GM12878 (cell line): ENCODE data around the gene ALKBH1. TPM values are rescaled to one million over a fixed set of nuclear protein-coding genes. Genes with fewer than 3 reads are reported as not detected.

ENCODE experiments used
- ATAC-seq: fragments of 200-7000 bp; cut with Tn5 transposase; 3 replicates; pipeline ENCODE4 v1.9.1; 2020; ENCODE audit warnings: mild to moderate bottlenecking, moderate library complexity
- BruUV-seq: library from RNA; stranded (reverse); fragments of 400-500 nt; replicated peaks from 2 replicates; lab custom pipeline; 2021; lab: Mats Ljungman, UMichigan
- CTCF ChIA-PET: fragments of 300-600 bp; sonication (Branson Sonifier 250); formaldehyde crosslinking; extraction: SDS; loops from one replicate; lab custom pipeline; 2021; ENCODE audit warnings: inconsistent platforms; lab: Yijun Ruan, JAX
- POLR2A ChIA-PET: fragments of 350-600 bp; formaldehyde crosslinking; extraction: SDS; loops from one replicate; lab custom pipeline; 2021; ENCODE audit warnings: inconsistent platforms; lab: Charles Lee
- RAD21 ChIA-PET: fragments of 300-600 bp; sonication (Branson Sonifier 250); formaldehyde crosslinking; loops from one replicate; lab custom pipeline; 2023; ENCODE audit warnings: antibody characterized with exemption; ENCODE audit not compliant: unreplicated experiment; lab: Charles Lee
- SMC1A ChIA-PET: fragments of 300-600 bp; sonication (Branson Sonifier 250); formaldehyde crosslinking; loops from one replicate; lab custom pipeline; 2023; ENCODE audit not compliant: unreplicated experiment, uncharacterized antibody; lab: Charles Lee
- DNase-seq: peaks from one replicate; pipeline ENCODE4 v3.0.0-alpha.2; 2011; ENCODE audit warnings: low read depth, low spot score
- FAIRE-seq: peaks from 3 replicates; lab custom pipeline; 2011; peaks lifted over from hg19 to GRCh38; lab: Jason Lieb, UNC
- H2AFZ ChIP-seq: 2 replicates; pipeline ENCODE4 v1.6.0; 2011; ENCODE audit warnings: low read depth, low read length, control low read depth; ENCODE audit not compliant: control insufficient read depth
- H3K27ac ChIP-seq: 2 replicates; pipeline ENCODE4 v1.5.1; 2011; ENCODE audit warnings: control low read depth; ENCODE audit not compliant: control insufficient read depth, insufficient read depth
- H3K27me3 ChIP-seq, 2 experiments: replicated peaks in 1 of 2; 2 replicates each; pipeline versions ENCODE4 v1.6.0 to v1.6.1; 2011; ENCODE audit warnings: low read length in 1 of 2; ENCODE audit not compliant: control insufficient read depth in 2 of 2, insufficient read depth in 2 of 2
- H3K36me3 ChIP-seq, 2 experiments: 2 replicates each; pipeline ENCODE4 v1.5.1; 2011; ENCODE audit warnings: low read length in 1 of 2; ENCODE audit not compliant: control insufficient read depth in 2 of 2, insufficient read depth in 2 of 2
- H3K4me1 ChIP-seq: 2 replicates; pipeline ENCODE4 v1.6.1; 2011; ENCODE audit warnings: mild to moderate bottlenecking, low read length, moderate library complexity, mixed read lengths; ENCODE audit not compliant: control insufficient read depth, insufficient read depth
- H3K4me2 ChIP-seq: 2 replicates; pipeline ENCODE4 v1.6.0; 2011; ENCODE audit warnings: control low read depth; ENCODE audit not compliant: control insufficient read depth, insufficient read depth
- H3K4me3 ChIP-seq: fragments of 200-600 bp; sonication (generic); 2 replicates; pipeline ENCODE4 v1.5.1; 2016
- H3K79me2 ChIP-seq: 2 replicates; pipeline ENCODE4 v1.6.0; 2011; ENCODE audit warnings: low read length; ENCODE audit not compliant: control insufficient read depth, insufficient read depth
- H3K9ac ChIP-seq: 2 replicates; pipeline ENCODE4 v1.8.0; 2011; ENCODE audit warnings: low read length, control low read depth, mixed read lengths; ENCODE audit not compliant: control insufficient read depth, insufficient read depth
- H3K9me3 ChIP-seq: replicated peaks from 3 replicates; pipeline ENCODE4 v1.5.1; 2011; ENCODE audit warnings: mild to moderate bottlenecking, low read length; ENCODE audit not compliant: control insufficient read depth, insufficient read depth
- H4K20me1 ChIP-seq: 2 replicates; pipeline ENCODE4 v1.6.0; 2011; ENCODE audit not compliant: control insufficient read depth, insufficient read depth
- CBX5 ChIP-seq: sonication (generic); IDR thresholded peaks from 2 replicates; pipeline ENCODE4 v1.6.1; 2016; ENCODE audit warnings: low read depth, moderate library complexity, mild to moderate bottlenecking, inconsistent platforms
- CHD2 ChIP-seq: IDR thresholded peaks from 2 replicates; pipeline ENCODE4 v1.6.1; 2011; ENCODE audit warnings: low read depth, low read length, improper control_type of control experiment, borderline replicate concordance
- E2F4 ChIP-seq: IDR thresholded peaks from 2 replicates; pipeline ENCODE4 v1.6.1; 2012; ENCODE audit warnings: low read depth, low read length, improper control_type of control experiment
- EP300 ChIP-seq, 2 experiments: fragments of 150-350 bp in 1 of 2; IDR thresholded peaks; 2 replicates each; pipeline ENCODE4 v1.6.1; 2011 to 2012; ENCODE audit warnings: low read depth in 2 of 2, low read length in 2 of 2, borderline replicate concordance in 1 of 2, improper control_type of control experiment in 1 of 2, inconsistent platforms in 1 of 2; ENCODE audit not compliant: control insufficient read depth in 1 of 2
- IRF5 ChIP-seq: fragments of 450-650 bp; IDR thresholded peaks from 2 replicates; pipeline ENCODE4 v1.6.1; 2017; ENCODE audit warnings: borderline replicate concordance
- KDM1A ChIP-seq: fragments of 200-600 bp; sonication (generic); IDR thresholded peaks from 2 replicates; pipeline ENCODE4 v1.6.1; 2016; ENCODE audit warnings: borderline replicate concordance
- POLR2AphosphoS2 ChIP-seq: IDR thresholded peaks from 2 replicates; pipeline ENCODE4 v1.6.1; 2011; ENCODE audit warnings: low read depth, mild to moderate bottlenecking, low read length, improper control_type of control experiment, moderate library complexity
- RELA ChIP-seq: fragments of 450-650 bp; IDR thresholded peaks from 2 replicates; pipeline ENCODE4 v1.8.0; 2014; ENCODE audit warnings: borderline replicate concordance; ENCODE audit not compliant: partially characterized antibody
- RFX5 ChIP-seq: IDR thresholded peaks from 2 replicates; pipeline ENCODE4 v1.6.1; 2011; ENCODE audit warnings: low read depth, low read length, improper control_type of control experiment
- RUNX3 ChIP-seq: IDR thresholded peaks from 2 replicates; pipeline ENCODE4 v1.6.1; 2012; ENCODE audit warnings: low read length, inconsistent platforms
- SMAD5 ChIP-seq: IDR thresholded peaks from 2 replicates; pipeline ENCODE4 v1.6.1; 2016; ENCODE audit warnings: antibody characterized with exemption, low read depth
- SREBF2 ChIP-seq: IDR thresholded peaks from 2 replicates; pipeline ENCODE4 v1.6.1; 2012; ENCODE audit warnings: mild to moderate bottlenecking, low read length
- ZBTB11 ChIP-seq: fragments of 450-650 bp; formaldehyde crosslinking; IDR thresholded peaks from 2 replicates; pipeline ENCODE4 v1.5.0; 2022; ENCODE audit warnings: mild to moderate bottlenecking, missing genetic modification characterization
- ZNF687 ChIP-seq: fragments of 450-650 bp; IDR thresholded peaks from 2 replicates; pipeline ENCODE4 v1.6.1; 2017; ENCODE audit warnings: mild to moderate bottlenecking, moderate library complexity
- WGBS: methylation state at CpG from one replicate; pipeline ENCODE4 v1.1.6; 2016; ENCODE audit warnings: low lambda C conversion rate; ENCODE audit not compliant: insufficient replicate concordance, insufficient coverage; ENCODE audit errors: missing lambda C conversion rate; 5-methylcytosine and 5-hydroxymethylcytosine counted together
- in situ Hi-C: fragments of 300-500 bp; cut with MboI; formaldehyde crosslinking; loops from 9 replicates; pipeline ENCODE4 v1.14.3; 2018; ENCODE audit warnings: mixed read lengths
- intact Hi-C: fragments of 100-400 bp; cut with micrococcal nuclease; formaldehyde crosslinking; loops from one replicate; pipeline ENCODE4 v1.14.2; 2022; ENCODE audit not compliant: unreplicated experiment
- polyA plus RNA-seq, 11 experiments: library from polyadenylated mRNA; depleted of rRNA in 4 of 11; unstranded in 6 of 11; stranded (reverse) in 5 of 11; fragments of >200 nt; fragmentation: Nextera tagmentation in 4 of 11; fragmentation: Illumina TruSeq in 1 of 11; extraction: Ambion mirVana in 4 of 11; extraction: Trizol in 1 of 11; gene quantifications; 1 replicate in 1 of 11; 2 replicates in 10 of 11; pipeline versions ENCODE4 v1.2.1 to v1.2.3, GENCODE V29; 2011 to 2016; ENCODE audit warnings: inconsistent platforms in 2 of 11, missing spikeins in 2 of 11, low read depth in 1 of 11
- total RNA-seq, 4 experiments: library from RNA; depleted of rRNA in 3 of 4; stranded (reverse); fragments of >200 nt in 3 of 4; fragmentation: Illumina TruSeq in 1 of 4; extraction: Trizol in 1 of 4; gene quantifications; 2 replicates each; pipeline versions ENCODE4 v1.2.1 to v1.2.3, GENCODE V29; 2013 to 2021

The ALKBH1 gene
- total and polyA plus RNA-seq, 10 of the 15 experiments (the other 5 are each of a cell fraction or from before 2014, with no cell fraction given): 6.5 to 24.1 (median 17.0) TPM

- Histone ChIP-seq H2AFZ (no peak overlapping the region), H3K9me3 (no peaks in the 10 kb centered on the region; the same call in 2 of the 3 replicates), H3K79me2 (peaks cover 11% of the 10 kb centered on the region), H3K9ac (no peak overlapping the region), H3K36me3 (peaks cover 0 to 24% of the 10 kb centered on the region in 2 experiments; a peak in 2 of 4 replicates), H3K4me3 (no peak overlapping the region), H3K27me3 (no peaks in the 10 kb centered on the region), H4K20me1 (peaks cover 3% of the 10 kb centered on the region), H3K4me1 (no peaks in the 10 kb centered on the region), H3K27ac (no peak overlapping the region), H3K4me2 (no peak overlapping the region)
- ChIA-PET POLR2A (interaction anchor here (1.4 kb wide), 1 partner anchor 10 kb away, joined by 3 read pairs; no protein-coding TSS in a partner anchor), CTCF (interaction anchor here (0.7 to 2.5 kb wide), 4 partner anchors 9 to 144 kb away, joined by 3 to 9 read pairs (median 4); partner anchors contain the start of gene SNW1), SMC1A (interaction anchor here (0.7 to 1.3 kb wide), 8 partner anchors 9 to 293 kb away, joined by 3 to 5 read pairs (median 3); partner anchors contain the start of genes ALKBH1 and SLIRP), RAD21 (interaction anchor here (0.6 kb wide), 1 partner anchor 263 kb away, joined by 3 read pairs; no protein-coding TSS in a partner anchor)
- in situ Hi-C loops: no loop called here
- TF ChIP-seq POLR2AphosphoS2: no peak
- no peak for TF ChIP-seq RELA
- TF ChIP-seq KDM1A: no peak
- no peak for TF ChIP-seq CHD2
- no peak for TF ChIP-seq EP300 (IDR thresholded peaks at IDR 0.05; ENCODE audit: borderline replicate concordance in 1 of 2, control insufficient read depth in 1 of 2, low read depth in 2 of 2, low read length in 2 of 2)
- no peak for TF ChIP-seq ZBTB11 (CRISPR knock-in tag)
- no peak for TF ChIP-seq CBX5
- no peak for TF ChIP-seq SREBF2
- TF ChIP-seq IRF5: no peak
- TF ChIP-seq RFX5: no peak
- TF ChIP-seq E2F4: no peak
- TF ChIP-seq SMAD5: no peak
- no peak for TF ChIP-seq RUNX3
- no peak for TF ChIP-seq ZNF687
- ATAC-seq: no peak
- BruUV-seq: no TSS peak
- DNase-seq: no peak
- WGBS: 94% methylated on average over 2 of the region's 2 CpGs
- intact Hi-C loops: no loop called here
- FAIRE-seq: no peak
These were observed 44.4 kb upstream of the ALKBH1 start for GRCh38 chr14:77752266-77752665.
